CD4-positive, alpha-beta T cell treated with Interleukin-15 for 4 hours (primary cell): ENCODE data around the gene SMCO3.

Source experiments
- DNase-seq: peaks from one replicate; pipeline ENCODE4 v3.0.0-alpha.2; 2020; ENCODE audit warnings: low spot score

SMCO3 gene

DNA sequence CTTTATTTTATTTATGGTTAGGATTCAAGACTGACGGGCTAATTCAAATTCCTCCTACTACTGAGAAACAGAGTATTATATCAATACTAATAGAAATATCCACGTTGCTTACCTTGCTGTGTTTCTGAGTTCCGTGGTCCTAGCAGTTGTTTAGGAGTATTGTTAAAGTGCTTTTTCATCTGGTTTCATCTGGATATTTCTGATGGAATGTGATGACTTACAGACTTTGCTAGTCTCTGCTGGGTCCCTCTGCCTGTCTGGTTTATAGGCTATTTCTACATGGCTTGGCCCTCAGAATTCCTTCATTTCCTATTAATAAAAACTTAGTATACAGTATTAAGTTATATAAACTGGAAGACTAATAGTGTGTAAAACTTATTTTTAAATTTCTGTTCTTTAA is at the start of gene SMCO3:
SMCO3 (minus strand) TSS at position 169 of the 400 bp plus-strand sequence. CDS start 7,502 bp downstream, outside the sequence.
- DNase-seq = no peak

DNA sequence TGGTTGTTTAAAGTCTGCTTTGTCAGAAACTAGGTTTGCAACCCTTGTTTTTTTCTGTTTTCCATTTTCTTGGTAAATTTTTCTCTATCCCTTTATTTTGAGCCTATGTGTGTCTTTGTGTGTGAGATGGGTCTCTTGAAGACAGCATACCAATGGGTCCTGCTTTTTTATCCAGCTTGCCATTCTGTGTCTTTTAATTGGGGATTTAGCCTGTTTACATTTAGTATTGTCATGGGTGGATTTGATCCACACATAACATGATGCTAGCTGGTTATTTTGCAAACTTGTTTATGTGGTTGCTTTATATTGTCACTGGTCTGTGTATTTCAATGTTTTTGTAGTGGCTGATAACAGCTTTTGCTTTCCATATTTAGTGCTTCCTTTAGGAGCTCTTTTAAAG is 46.5 kb upstream of the SMCO3 start:
- no peak for DNase-seq

- DNase-seq = no peak
These were observed 44.5 kb upstream of the SMCO3 start for GRCh38 chr12:14858513-14858912.

GRCh38 chr12:14854586-14855183 is 40.7 kb upstream of the SMCO3 start:
- no peak for DNase-seq

- no peak for DNase-seq
These were observed 40.0 kb upstream of the SMCO3 start for GRCh38 chr12:14853961-14854360.

GRCh38 chr12:14852880-14853279 is 38.9 kb upstream of the SMCO3 start:
- DNase-seq = no peak

DNA sequence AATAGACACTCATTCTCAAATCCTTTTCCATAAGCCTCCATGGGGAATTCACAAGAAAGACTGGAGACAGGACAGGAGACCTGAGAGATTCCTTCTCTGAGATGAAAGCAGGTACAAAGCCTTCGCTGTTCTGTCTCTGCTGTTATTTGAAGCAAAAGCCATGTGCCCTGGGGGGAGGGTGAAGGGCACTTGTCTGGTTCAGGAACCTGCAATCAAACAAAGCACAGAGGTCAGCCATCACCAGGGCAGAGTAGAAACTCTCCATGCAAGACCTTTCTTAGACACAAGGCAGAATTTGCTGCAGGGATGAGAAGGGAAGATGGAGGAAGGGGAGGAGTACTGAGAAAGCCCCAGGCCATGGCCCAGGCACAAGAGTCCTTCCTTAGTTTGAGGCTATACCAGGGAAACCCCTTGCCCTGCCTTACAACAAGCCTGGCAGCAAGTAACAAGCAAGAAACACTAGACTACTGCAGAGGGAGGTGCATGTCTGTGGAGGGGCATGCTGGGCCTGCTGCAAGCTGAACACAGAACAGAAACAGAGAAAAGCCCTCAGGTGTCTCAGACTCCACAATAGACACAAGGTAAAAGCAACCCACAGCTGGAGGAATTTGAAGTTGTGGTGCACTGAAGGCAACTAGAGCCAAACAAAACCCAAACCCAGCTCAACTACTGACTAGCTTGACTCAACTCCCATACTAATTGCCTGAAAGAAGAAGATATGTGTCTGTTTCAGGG is 37.1 kb upstream of the SMCO3 start:
- no peak for DNase-seq

- no peak for DNase-seq
These were observed 35.7 kb upstream of the SMCO3 start for GRCh38 chr12:14849661-14850060.

DNA sequence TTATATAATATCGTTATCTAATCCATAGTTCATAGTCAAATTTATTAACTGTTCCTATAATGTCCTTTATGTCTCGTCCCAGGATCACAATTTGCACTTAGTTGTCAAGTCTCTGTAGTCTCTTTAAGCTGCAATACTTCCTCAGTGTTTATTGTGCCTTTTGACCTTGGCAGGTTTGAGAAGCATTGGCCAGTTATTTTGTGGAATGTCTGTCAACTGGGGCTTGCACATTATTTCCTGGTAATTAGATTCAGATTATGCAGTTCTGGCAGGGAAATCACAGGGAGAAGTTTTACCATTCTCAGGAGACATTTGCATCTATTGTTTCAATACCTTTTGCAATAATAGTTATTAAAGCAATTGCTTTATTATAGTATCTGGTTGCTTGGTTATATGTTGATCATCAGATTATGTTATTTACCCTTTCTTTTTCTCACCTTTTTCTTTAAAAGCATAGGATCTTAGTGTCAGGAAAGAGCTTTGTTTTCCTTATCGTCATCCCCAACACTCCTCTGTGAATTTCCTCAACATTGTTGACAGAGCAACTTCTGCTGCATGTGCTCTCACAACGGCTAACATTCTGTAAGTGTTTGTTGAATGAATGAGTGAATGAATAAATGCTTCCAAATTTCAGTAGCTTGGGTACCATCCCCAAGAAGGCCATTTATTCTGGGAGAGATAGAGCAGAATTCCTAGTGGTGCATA is 33.0 kb upstream of the SMCO3 start:
- DNase-seq = no peak

DNA sequence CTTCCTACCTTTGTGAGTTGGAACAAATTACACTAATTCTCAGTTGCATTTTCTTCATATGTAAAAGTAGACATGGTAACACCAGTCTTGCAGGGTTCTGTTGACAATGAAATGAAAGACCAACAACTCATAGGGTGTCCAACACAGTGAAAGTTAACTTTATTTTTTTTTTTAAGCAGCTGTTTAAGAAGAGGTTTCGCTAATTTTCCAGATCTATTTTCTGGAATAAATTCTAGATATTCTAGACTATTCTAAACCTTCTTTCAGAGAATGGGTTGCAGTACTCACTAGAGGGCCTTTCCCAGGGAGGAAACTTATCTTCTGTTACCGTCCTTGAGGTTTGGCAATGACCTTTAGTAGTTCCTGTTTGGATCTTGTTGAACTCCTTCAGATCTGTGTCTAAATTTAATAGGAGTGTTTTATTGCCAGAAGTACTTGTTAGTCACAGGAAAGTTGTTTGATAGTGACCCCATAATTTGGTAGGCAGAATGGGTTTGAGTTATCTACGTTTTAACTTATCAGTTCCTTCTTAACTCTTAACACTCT is 32.1 kb upstream of the SMCO3 start:
- no peak for DNase-seq

DNA sequence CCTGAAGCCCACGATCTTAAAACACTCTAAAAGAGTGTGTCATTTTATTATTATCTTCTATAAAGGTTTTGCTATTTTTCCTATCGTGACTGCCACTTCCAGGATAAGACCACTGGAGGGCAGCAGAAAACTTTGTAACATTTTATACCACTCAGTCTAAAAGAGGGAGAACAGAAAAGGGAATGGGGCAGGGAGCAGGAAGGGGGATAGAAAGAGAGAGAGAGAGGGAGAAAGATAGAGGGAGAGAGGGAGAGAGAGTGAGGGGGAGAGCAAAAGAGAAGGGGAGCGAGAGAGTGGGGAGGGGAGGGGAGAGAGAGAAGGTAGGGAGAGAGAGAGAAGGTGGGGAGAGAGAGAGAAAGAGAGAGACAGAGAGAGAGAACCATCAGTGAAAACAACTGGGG is 31.4 kb upstream of the SMCO3 start:
- DNase-seq = peak; percentile 72

- DNase-seq = no peak
These were observed 30.4 kb upstream of the SMCO3 start for GRCh38 chr12:14844401-14844800.

GRCh38 chr12:14843425-14843887 is 29.5 kb upstream of the SMCO3 start, which contains the start of gene ART4:
Gene ART4 (minus strand): TSS chr12:14843526. CDS start chr12:14843113, 413 bp downstream.
- DNase-seq = no peak

- no peak for DNase-seq
These were observed 28.3 kb upstream of the SMCO3 start for GRCh38 chr12:14842315-14842714.

- DNase-seq = no peak
These were observed 27.8 kb upstream of the SMCO3 start for GRCh38 chr12:14841761-14842160.

GRCh38 chr12:14840616-14841015 is 26.6 kb upstream of the SMCO3 start:
- no peak for DNase-seq

DNA sequence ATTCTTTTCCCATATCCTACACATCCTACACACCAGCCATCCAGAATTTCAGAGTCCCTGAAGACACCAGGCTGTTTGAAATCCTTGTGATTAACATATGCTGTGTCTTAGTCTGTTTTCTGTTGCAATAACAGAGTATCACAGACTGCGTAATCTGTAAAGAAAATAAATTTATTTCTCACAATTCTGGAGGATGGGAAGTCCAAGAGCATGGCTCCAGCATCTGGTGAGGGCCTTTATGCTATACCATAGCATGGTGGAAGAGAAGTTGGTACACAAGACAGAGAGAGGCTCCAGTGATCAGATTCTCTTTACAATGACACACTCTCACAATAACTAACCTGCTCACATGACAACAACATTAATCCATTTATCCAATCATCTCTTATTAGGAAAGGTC is 25.3 kb upstream of the SMCO3 start:
- DNase-seq = no peak

- no peak for DNase-seq
These were observed 22.6 kb upstream of the SMCO3 start for GRCh38 chr12:14836336-14837210.

- DNase-seq = no peak
These were observed 20.5 kb upstream of the SMCO3 start for GRCh38 chr12:14834509-14834908.

GRCh38 chr12:14833952-14834351 is 20.0 kb upstream of the SMCO3 start:
- no peak for DNase-seq

DNA sequence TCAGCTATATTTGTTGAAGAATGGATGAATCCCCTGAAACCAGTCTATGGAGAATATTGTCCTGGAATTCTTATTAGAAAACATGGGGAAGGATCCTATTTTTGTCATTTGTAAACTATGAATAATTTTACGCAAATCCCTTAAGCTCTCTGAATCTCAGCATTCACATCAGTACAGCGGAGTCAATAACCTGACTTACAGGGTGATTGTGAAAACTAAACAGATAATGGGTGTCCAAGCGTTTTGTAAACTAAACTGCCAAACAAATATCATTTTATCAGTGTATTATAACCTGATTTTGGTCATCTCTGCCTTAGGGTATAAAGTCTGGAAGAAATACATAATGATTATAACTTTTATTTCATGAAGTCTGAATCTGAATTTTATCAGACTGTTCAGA is 19.4 kb upstream of the SMCO3 start:
- DNase-seq = no peak

- DNase-seq = no peak
These were observed 14.9 kb upstream of the SMCO3 start for GRCh38 chr12:14828892-14829291.
